Endothelial cell (in vitro differentiated cells): ENCODE data around the gene EDA. TPM values are rescaled to one million over a fixed set of nuclear protein-coding genes. Genes with fewer than 3 reads are reported as not detected.

ENCODE experiments used
- DNase-seq: peaks from one replicate; pipeline ENCODE4 v3.0.0; 2021; ENCODE audit warnings: low spot score
- H3K27ac Mint-ChIP-seq: one replicate; pipeline ENCODE4 v1.8.0; 2021; ENCODE audit warnings: mixed read lengths, inconsistent platforms; ENCODE audit not compliant: unreplicated experiment
- H3K27me3 Mint-ChIP-seq: one replicate; pipeline ENCODE4 v1.8.0; 2021; ENCODE audit warnings: mild to moderate bottlenecking, moderate library complexity, mixed read lengths, inconsistent platforms; ENCODE audit not compliant: unreplicated experiment
- H3K36me3 Mint-ChIP-seq: one replicate; pipeline ENCODE4 v1.8.0; 2021; ENCODE audit warnings: mild to moderate bottlenecking, low read depth, mixed read lengths, inconsistent platforms; ENCODE audit not compliant: unreplicated experiment
- H3K4me1 Mint-ChIP-seq: one replicate; pipeline ENCODE4 v1.8.0; 2021; ENCODE audit warnings: mild to moderate bottlenecking, mixed read lengths, inconsistent platforms; ENCODE audit not compliant: unreplicated experiment
- H3K4me3 Mint-ChIP-seq: one replicate; pipeline ENCODE4 v1.8.0; 2021; ENCODE audit warnings: mild to moderate bottlenecking, mixed read lengths, inconsistent platforms; ENCODE audit not compliant: unreplicated experiment
- H3K9me3 Mint-ChIP-seq: one replicate; pipeline ENCODE4 v1.8.0; 2021; ENCODE audit warnings: mixed read lengths, inconsistent platforms; ENCODE audit not compliant: unreplicated experiment
- total RNA-seq: library from RNA; stranded (reverse); fragmentation: NEBNext Ultra II Directional; extraction: Animal tissue kit (Norgen Biotek cat#: 25700); gene quantifications from one replicate; pipeline ENCODE4 v1.2.1, GENCODE V29; 2021; ENCODE audit not compliant: unreplicated experiment
- TF ChIP-seq, protein P1 (sequence below): fragments of 200-600 bp; sonication (generic); IDR thresholded peaks from one replicate; pipeline ENCODE4 v1.5.0; 2021; ENCODE audit warnings: antibody characterized with exemption; ENCODE audit not compliant: unreplicated experiment

The EDA gene
- total RNA-seq, 1 donor from 2014 or later = 2.3 TPM

DNA sequence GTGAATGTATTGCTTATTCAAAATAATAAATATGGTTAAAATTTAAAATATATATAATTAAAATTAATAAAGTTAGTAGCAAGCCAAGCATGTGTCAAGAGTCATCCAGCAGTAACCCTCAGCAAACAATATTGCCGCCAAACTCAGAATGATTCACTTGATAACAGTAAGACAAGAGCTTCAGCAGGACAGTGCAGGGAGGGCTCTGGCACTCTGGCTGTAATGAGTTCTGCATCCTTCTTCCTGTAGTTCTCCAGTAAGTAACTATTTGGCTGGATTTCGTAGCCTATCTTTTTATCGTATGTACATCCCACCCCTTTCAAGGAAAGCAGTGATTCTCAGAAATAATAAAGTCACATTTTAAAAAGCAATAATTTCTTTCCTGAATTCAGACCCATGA is 464.0 kb downstream of the EDA start:
- H3K4me3 Mint-ChIP-seq = no peak overlapping the region
- no peaks in the 10 kb centered on the region for H3K4me1 Mint-ChIP-seq
- DNase-seq = no peak
- no peaks in the 10 kb centered on the region for H3K27me3 Mint-ChIP-seq
- H3K9me3 Mint-ChIP-seq = no peaks in the 10 kb centered on the region
- TF ChIP-seq, protein P1, sequence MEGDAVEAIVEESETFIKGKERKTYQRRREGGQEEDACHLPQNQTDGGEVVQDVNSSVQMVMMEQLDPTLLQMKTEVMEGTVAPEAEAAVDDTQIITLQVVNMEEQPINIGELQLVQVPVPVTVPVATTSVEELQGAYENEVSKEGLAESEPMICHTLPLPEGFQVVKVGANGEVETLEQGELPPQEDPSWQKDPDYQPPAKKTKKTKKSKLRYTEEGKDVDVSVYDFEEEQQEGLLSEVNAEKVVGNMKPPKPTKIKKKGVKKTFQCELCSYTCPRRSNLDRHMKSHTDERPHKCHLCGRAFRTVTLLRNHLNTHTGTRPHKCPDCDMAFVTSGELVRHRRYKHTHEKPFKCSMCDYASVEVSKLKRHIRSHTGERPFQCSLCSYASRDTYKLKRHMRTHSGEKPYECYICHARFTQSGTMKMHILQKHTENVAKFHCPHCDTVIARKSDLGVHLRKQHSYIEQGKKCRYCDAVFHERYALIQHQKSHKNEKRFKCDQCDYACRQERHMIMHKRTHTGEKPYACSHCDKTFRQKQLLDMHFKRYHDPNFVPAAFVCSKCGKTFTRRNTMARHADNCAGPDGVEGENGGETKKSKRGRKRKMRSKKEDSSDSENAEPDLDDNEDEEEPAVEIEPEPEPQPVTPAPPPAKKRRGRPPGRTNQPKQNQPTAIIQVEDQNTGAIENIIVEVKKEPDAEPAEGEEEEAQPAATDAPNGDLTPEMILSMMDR = no peak
- H3K27ac Mint-ChIP-seq = no peak overlapping the region
- H3K36me3 Mint-ChIP-seq = no peaks in the 10 kb centered on the region

DNA sequence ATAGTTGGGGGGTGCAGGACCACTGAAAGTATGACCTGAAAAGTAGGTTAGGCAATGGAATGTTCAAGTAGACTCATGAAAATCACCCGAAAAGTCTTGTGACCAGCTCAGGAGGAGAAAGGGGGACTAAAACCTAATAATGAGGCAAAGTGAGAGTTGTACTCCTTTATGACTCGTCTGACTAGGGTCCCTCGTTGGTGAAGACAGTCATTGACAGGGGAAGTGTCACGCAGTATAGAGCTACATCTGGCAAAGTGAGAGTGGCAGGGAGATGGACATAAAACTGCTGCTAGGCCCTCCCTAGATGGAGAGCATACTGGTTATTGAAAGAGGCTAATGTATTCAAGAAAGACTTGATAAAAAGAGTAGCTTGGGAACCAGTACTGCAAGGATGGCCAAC is 466.8 kb downstream of the EDA start:
- no peaks in the 10 kb centered on the region for H3K36me3 Mint-ChIP-seq
- no peak overlapping the region for H3K4me3 Mint-ChIP-seq
- DNase-seq = no peak
- no peaks in the 10 kb centered on the region for H3K27me3 Mint-ChIP-seq
- H3K4me1 Mint-ChIP-seq = no peaks in the 10 kb centered on the region
- TF ChIP-seq, protein P1 = no peak
- no peaks in the 10 kb centered on the region for H3K9me3 Mint-ChIP-seq
- no peak overlapping the region for H3K27ac Mint-ChIP-seq

DNA sequence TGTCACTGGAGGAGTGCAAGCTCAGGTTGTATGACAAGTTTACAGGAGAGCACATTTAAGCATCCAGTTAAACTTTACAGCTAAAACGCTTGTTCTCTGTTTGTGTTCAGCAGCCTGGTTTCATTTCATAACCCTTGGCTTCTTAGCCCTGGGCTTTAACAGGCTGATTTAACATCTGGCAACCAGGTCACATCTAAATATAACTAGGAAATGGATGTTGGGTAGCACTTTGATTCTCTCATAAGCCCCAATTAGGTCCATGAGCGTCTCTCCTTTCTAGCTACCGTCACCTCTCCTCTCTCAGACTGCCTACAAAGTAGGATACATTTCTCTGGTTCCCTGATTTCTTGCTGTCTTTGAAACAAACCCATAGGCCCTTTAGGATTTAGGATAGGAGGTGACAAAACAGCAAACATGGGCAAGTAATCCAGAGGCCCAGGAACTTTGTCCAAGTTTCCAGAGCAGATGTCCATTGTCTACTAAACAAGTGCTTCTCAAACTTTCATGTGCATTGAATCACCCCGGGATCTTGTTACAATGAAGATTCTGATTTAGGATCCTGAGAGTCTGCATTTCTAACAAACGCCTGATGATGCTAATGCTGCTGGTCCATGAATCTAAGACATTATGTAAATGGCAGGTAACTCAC is 468.8 kb downstream of the EDA start:
- no peak for DNase-seq
- no peak overlapping the region for H3K27ac Mint-ChIP-seq
- H3K9me3 Mint-ChIP-seq = no peaks in the 10 kb centered on the region
- no peaks in the 10 kb centered on the region for H3K36me3 Mint-ChIP-seq
- peaks cover 3% of the 10 kb centered on the region for H3K4me1 Mint-ChIP-seq
- TF ChIP-seq, protein P1 = no peak
- no peak overlapping the region for H3K4me3 Mint-ChIP-seq
- no peaks in the 10 kb centered on the region for H3K27me3 Mint-ChIP-seq

DNA sequence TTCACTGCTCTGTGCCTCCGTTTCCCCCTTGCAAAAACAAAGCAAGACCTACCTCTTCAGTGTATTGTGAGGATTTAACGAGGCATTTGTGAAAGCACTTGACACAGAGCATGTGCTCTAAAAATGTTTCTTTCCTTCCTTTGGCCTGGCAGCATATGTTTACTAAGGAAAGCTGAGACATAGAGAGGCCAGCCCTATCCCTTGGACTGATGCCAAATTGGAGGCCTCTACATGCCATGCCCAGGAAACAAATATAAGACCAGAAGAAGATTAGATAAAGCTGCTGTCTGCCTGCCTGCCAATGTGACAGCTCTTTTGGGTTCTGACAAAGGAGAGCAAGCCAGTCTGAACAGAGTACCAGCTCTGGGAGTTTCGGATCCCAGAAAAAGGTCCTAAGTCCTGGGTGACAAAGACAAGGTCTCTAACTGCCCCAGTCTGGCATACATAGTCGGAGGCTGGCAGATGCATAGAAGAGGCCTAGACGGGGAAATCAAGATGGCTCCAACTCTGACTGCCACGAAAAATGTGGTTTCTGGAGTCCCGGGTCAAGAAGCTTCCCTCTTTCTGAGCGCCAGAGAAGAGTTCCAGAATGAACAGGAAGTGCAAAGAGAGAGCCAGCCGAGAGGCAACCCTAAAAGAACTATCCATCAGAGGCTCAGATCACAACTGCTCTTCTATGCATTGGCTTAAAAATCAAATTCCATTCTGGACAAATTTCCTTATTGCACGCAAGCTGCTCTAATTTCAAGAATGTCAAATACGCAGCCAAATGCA is 472.1 kb downstream of the EDA start:
- DNase-seq = no peak
- no peaks in the 10 kb centered on the region for H3K27me3 Mint-ChIP-seq
- no peaks in the 10 kb centered on the region for H3K36me3 Mint-ChIP-seq
- no peak overlapping the region for H3K27ac Mint-ChIP-seq
- TF ChIP-seq, protein P1 = no peak
- no peaks in the 10 kb centered on the region for H3K9me3 Mint-ChIP-seq
- H3K4me1 Mint-ChIP-seq = peaks cover 6% of the 10 kb centered on the region
- no peak overlapping the region for H3K4me3 Mint-ChIP-seq

DNA sequence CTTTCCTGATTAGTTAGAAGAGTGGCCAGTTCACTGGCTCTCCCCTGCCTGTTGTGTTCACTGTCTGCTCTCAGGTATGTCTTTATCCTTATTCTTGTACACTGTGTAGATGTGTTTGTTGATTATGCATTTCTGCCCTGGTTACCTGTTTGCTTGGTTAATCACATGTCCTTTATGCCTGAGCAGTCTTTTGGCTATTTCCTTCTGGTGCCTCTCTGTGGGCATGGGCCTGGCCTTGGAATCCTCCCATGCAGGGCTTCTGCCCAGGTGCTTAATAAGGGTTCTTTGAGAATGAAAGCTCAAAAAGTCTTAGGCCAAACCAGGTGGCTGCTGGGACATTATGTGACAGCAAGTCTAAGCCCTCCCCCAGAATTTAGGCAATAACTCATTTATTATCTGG is 472.8 kb downstream of the EDA start:
- H3K4me3 Mint-ChIP-seq = no peak overlapping the region
- no peak for DNase-seq
- peaks cover 6% of the 10 kb centered on the region for H3K4me1 Mint-ChIP-seq
- no peaks in the 10 kb centered on the region for H3K36me3 Mint-ChIP-seq
- no peaks in the 10 kb centered on the region for H3K27me3 Mint-ChIP-seq
- TF ChIP-seq, protein P1 = no peak
- no peak overlapping the region for H3K27ac Mint-ChIP-seq
- no peaks in the 10 kb centered on the region for H3K9me3 Mint-ChIP-seq
